HS-5 (cell line): Measurements from ENCODE around the gene VPS9D1.

Experiments used
- DNase-seq: peaks from one replicate; pipeline ENCODE4 v3.0.0-alpha.2; 2012; ENCODE audit warnings: low read depth

The VPS9D1 gene

GRCh38 chr16:89720813-89721545 lies at the start of gene VPS9D1, which contains the start of gene ZNF276:
Gene VPS9D1 (minus strand): TSS chr16:89720898. CDS start chr16:89720861, 37 bp downstream.
Gene ZNF276 (plus strand): TSS chr16:89721537. CDS start chr16:89721641, 104 bp downstream.
- no peak for DNase-seq

- DNase-seq: no peak
Measured at GRCh38 chr16:89770367-89770766, 49.7 kb upstream of the VPS9D1 start.

DNA sequence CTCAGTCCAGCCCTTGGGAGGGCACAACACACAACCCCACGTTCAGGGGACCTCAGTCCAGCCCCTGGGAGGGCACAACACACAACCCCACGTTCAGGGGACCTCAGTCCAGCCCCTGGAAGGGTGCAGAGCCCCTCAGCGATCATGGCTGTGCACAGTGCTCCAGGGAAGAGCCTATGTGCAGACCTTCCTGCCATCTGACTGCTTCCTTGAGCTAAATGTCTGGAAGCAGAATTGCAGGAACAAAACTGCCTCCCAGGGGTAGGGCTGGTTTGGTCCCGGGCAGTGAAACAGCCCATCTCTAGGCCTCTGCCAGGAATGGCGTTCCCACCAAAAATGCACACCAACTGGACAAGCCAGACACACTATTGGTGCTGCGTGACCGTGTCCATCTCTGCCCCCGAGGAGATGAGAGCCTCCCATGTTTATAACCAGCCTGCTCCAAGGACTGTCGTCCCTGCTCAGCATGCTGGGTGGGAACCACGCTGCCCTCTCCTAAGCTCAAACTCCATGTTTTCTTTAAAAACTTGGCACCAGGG lies 44.7 kb upstream of the VPS9D1 start:
- no peak for DNase-seq

GRCh38 chr16:89764711-89765201 lies 44.1 kb upstream of the VPS9D1 start:
- DNase-seq: no peak

DNA sequence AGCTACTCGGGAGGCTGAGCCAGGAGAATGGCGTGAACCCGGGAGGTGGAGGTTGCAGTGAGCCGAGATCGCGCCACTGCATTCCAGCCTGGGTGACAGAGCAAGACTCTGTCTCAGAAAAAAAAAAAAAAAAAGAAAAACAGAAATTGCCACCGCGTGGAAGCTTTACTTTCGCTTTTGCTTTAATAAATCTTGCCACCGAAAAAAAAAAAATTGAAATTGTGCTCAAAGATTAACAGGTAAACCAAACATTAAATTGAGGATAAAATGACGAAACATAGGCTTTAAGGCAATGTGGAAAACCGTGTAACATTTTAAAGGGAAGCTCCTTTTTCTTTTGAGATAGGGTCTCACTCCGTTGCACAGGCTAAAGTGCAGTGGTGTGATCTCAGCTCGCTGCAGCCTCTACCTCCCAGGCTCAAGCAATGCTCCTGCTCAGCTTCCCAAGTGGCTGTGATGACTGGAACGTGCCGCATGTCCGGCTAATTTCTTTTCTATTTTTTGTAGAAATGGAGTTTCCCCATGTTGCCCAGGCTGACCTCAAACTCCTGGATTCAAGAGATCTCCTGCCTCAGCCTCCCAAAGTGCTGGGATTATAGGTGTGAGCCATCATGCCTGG lies 40.7 kb upstream of the VPS9D1 start:
- no peak for DNase-seq

DNA sequence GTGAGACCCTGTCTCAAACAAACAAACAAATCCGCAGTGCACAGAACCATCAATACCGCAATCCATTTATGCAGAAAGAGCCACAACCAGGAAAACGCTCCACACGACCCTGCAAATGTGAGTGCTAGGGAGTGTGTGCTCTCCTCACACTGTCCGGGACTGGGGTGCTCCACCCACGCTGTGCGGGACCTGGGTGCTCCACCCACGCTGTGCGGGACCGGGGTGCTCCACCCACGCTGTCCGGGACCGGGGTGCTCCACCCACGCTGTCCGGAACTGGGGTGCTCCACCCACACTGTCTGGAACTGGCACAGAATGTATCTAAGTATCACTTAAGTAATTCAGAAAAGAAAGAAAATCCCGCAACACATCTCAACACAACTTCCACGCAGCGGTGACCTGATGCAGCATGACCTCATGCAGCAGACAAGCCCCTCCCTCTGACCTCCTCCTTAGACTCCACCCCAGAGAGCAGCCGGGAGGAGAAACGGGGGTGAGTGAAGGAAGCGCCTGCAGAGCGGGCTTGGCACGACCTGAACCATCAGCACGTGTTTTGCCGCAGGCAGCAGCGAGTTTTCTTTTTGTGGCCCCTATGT lies 39.1 kb upstream of the VPS9D1 start:
- no peak for DNase-seq

DNA sequence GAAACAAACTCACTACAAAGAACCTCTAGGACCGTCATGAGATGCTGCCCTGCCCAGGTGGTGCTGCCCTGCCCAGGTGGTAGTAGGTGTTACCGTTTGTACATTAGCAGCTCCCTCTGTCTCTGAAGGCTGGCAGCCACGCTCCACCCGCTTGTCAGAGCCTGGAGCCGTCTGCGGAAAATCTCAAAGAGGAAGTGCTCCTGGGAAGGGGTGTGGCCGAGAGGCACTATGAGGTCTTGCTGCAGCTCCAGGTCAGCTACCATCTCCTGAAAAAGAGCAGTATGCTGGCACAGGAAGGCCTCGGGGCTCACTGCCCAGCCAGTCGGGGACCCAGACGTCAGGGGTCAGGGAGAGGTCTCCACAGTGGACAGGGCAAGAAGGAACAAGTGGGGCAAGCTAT lies 28.9 kb upstream of the VPS9D1 start:
- DNase-seq: no peak

DNA sequence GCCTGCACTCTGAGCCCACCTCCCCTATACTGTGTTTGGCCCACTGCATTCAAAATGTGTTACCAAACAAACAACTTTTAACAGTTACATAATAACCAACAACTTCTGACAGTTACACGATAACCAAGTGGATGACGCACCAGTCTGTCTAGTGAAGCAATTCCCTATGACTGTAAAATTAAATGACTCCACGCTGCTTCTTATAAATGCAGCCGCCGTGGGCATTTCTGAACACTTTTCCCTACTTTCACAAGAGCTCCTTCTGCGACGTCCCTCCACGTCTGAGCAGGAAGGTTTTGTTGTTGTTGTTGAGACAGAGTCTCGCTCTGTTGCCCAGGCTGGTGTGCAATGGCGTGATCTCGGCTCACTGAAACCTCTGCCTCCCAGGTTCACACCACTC lies 28.2 kb upstream of the VPS9D1 start:
- DNase-seq: no peak

GRCh38 chr16:89748076-89748475 lies 27.4 kb upstream of the VPS9D1 start:
- no peak for DNase-seq

DNA sequence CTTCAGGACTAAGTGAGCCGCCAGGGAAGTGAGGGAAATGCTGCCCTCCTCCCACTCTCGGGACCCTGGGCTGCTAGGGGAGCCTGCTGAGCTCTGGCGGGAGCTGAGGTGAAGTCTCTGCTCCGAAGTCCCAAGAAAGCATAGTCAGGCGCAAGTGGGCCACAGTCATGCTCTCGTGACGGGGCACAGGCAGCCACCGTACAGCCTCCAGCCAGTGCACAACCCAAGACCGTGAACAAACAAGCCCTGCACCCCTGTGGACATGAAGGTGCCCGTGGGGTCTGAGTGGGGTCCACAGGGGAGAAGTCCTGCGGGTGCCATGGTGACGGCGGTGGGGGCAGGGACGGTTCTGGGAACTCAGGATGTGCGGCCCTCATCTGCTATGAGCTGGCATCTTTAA lies 25.3 kb upstream of the VPS9D1 start:
- no peak for DNase-seq

DNA sequence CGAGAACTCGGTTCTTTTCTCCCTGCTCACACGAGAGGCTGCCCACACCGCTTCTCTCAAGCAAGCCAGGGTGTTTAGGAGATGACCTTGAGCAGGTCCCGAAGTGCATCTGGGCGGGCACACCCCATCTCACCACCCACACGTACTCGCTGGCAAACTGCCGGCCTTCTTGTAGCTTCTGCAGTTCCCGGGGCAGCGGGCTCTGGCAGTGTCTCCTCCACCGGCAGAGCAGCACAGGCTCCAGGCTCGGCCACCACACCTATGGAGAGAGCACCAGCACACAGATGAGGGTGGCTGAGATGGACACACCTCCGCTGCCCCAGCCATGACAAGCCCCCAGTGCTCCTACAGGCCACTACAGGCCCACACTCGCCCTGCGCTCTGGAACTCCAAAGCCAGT lies 24.1 kb upstream of the VPS9D1 start:
- DNase-seq: no peak

DNA sequence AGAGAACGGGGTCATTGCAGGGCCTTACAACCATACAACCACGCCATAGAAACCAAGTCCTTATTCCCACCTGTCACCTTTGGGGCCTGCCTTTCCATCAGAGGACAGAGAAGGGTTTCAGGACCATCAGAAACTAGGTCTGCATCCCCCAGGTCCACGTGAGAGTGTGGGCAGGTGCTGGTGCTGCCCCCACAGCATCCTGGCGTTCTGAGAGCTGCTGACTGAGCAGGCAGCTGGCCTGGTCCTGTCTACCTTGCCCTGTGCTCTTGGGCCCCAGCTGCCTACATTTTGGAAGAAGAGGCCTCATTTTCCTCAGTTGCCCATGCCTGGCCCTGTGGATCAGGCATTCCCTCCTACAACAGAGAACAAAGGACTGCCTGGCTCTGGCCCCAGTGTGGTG lies 22.2 kb upstream of the VPS9D1 start:
- no peak for DNase-seq

DNA sequence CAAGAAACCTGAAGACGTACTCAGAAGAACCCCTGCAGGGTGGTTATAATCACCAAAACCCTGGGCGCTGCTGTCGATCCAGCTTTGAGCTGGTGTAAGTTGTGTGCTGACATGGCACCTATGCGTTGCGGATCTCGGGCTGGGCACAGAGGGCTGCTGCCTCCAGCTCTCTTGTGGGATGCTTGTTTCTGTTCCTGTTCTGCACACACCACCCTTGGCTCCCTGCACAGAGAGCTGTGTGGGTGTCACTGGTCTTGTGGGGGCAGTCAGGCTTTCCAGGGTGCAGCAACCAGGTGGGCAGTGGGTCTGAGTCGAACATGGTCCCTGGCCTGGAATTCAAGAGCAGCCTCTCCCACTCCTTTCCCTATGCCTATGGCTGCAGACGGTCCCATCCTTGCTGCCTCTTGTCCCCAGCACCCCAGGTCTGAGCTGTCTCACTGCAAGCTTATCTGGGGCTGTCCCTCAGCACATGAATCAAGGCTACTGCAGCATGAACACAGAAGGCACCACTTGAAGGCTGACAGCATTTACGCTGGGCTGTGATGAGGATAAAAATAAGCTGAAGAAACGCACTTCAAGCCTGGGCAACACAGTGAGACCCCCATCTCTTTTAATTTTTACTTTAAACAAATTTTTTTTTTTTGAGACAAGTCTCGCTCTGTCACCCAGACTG lies 20.8 kb upstream of the VPS9D1 start:
- no peak for DNase-seq

DNA sequence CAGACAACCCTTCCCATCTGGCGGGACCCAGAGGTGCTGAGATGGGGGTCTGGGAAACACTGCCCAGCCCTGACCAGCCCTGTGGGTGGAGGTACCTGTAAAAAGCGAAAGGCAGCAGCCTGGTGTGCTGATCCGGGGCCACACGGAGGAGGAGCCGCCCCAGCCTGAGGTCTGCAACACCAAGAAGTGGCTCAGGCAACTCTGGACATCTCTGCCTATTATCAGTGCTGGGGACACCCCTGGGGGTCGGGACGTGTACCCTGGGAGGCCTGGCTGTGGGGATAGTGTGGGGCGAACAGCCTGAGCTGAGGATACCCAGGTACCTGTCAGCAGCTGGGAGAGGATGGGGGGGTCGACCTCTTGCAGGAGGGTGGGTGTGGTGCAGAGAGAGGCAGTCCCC lies 18.7 kb upstream of the VPS9D1 start:
- DNase-seq: no peak

DNA sequence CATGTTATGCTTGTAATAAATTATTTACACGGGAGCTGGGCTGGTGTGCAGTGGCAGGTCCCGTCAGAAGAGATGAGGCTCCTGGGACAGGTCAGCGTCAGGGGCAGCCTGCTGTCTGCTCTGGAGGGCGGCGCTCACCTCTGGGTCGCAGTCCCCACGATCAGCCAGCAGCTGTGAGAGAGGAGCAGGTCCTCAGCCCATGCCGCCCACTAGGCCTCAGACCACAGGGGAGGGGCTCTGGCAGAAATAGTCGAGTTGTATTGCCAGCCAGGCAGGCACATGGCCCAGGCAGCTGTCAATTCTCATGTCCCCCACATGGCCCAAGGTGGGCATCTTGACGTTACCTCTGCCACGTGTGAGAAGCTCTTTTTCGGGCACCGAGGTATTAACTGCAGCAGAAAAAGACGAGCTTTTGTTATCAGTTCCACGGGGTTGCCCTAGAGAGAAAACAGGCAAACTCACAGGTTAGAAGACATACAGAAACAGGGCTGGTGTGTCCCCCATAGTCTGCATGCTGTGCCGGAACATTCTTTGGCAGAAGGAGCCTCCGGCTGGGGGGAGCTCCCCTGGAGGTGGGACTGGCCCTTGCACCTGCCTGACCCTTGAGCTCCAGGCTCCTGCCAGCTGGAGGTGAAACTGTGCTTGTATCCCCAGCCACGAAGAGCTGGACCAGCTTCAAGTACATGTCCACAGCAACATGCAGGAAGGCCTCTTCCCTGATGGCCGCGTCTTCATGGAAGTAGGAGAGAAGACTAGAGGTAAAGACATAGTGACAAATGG lies 18.0 kb upstream of the VPS9D1 start:
- no peak for DNase-seq

DNA sequence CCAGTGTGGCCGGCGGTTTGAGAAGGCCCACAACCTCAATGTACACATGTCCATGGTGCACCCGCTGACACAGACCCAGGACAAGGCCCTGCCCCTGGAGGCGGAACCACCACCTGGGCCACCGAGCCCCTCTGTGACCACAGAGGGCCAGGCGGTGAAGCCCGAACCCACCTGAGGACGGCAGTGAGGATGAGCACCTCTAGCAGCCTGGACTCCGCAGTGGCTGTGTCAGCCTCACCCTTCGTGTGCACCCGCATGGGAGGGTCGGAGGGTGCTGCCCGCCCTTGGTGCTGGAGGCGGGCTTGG lies 17.3 kb upstream of the VPS9D1 start:
- DNase-seq: no peak

- DNase-seq: no peak
Measured at GRCh38 chr16:89737341-89738071, 16.8 kb upstream of the VPS9D1 start.

DNA sequence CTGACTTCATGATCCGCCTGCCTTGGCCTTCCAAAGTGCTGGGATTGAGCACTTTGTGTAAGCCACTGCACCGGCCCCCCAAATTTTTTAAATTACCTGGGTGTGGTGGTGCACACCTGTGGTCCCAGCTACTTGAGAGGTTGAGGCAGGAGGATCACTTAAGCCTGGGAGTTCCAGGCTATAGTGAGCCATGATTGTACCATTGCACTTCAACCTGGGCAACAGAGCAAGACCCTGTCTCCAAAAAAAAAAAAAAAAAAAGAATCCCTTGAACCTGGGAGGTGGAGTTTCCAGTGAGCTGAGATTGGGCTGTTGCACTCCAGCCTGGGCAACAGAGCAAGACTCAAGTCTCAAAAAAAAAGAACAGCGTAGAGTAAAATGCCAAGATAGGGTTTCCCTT lies 15.9 kb upstream of the VPS9D1 start:
- DNase-seq: no peak

GRCh38 chr16:89733792-89734191 lies 13.1 kb upstream of the VPS9D1 start:
- no peak for DNase-seq

- DNase-seq: no peak
Measured at GRCh38 chr16:89733322-89733721, 12.6 kb upstream of the VPS9D1 start.

GRCh38 chr16:89732918-89733242 lies 12.2 kb upstream of the VPS9D1 start:
- DNase-seq: no peak
